ENCODE results near the gene KIRREL1.
A peak's percentile ranks its signal among the peaks of the same experiment; 100 is the strongest.

KIRREL1 gene

GRCh38 chr1:158076441-158076840 is 83.0 kb downstream of the KIRREL1 start:
- no peak for DNase-seq (ENCODE audit: low spot score)

DNA sequence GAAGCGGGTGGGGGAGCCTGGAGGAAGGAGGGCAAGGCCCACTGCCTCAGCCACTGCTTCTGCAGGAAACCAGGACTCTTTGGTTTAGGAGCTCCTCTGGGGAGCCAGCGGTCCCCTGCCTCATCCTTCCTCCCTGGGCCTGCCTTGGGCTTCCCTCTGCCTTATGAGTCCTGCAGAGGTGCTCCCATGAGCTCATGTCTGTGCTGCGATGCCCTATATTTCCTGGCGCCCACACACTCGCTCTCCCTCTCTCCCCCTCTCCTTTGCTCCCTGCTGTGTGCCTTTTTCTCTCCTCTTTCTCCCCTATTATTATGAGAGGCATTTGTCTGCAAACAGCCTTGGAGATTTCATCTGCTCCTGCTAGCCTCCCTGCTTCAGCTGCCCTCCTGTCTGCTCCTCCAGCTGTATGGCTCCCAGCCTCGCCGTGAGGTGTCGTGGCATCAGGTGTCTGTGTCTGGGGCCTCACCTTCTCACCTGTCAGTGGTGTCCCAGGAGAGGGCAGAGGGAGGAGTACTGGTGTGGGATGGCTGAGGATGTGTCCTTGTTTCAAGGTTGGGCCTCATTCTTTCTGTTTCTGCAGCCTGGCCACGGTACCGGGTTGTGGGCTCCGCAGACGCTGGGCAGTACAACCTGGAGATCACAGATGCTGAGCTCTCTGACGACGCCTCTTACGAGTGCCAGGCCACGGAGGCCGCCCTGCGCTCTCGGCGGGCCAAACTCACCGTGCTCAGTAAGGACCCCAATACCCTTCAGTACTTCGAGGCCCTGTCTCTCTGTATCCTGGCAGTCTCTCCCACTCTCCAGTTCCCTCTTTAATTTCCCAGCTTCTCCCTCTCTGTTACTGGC is 84.2 kb downstream of the KIRREL1 start:
- DNase-seq (ENCODE audit: low spot score) = no peak

- no peak for DNase-seq (ENCODE audit: low spot score)
These were observed 85.2 kb downstream of the KIRREL1 start for GRCh38 chr1:158078569-158079080.

- DNase-seq (ENCODE audit: low spot score) = no peak
These were observed 86.6 kb downstream of the KIRREL1 start for GRCh38 chr1:158080066-158080465.

DNA sequence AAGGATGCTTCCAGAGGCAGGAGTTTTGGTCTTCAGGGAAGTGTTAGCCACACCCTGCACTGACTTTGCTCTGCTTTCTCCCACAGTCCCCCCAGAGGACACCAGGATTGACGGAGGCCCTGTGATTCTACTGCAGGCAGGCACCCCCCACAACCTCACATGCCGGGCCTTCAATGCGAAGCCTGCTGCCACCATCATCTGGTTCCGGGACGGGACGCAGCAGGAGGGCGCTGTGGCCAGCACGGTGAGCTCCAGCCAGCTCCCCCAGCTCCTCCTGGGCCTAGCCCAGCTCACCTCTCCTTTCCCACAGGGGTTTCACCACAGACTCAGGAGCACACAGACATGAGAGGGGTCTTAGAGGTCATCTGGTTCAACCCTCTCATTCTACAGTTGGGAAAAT is 90.9 kb downstream of the KIRREL1 start:
- no peak for DNase-seq (ENCODE audit: low spot score)

GRCh38 chr1:158084747-158085146 is 91.3 kb downstream of the KIRREL1 start:
- no peak for DNase-seq (ENCODE audit: low spot score)

DNA sequence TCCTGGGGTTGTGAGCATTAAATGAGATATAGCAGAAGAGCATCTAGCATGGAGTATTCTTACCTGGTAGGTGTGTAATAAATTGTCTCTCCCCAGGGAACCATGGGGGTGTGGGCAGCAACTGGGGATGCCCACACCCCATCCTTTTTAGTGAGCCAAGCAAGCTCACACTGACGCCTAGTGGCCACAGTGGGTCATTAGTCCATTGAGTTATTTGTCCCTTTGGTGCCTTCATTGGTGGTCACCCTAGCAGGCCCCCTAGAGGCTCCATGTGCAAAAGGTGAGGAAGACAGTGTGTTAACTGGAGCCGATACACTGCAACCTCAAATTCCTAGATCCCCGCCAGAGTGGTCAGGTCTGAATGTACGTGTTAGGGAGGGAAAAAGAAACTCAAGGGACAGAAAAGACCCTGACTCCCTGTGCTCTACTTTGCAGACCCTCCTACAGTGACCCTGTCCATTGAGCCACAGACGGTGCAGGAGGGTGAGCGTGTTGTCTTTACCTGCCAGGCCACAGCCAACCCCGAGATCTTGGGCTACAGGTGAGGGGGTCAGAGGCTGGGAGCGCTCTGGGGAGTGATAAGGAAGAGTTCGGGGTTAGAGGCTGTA is 94.0 kb downstream of the KIRREL1 start:
- DNase-seq (ENCODE audit: low spot score) = peak; percentile 85

DNA sequence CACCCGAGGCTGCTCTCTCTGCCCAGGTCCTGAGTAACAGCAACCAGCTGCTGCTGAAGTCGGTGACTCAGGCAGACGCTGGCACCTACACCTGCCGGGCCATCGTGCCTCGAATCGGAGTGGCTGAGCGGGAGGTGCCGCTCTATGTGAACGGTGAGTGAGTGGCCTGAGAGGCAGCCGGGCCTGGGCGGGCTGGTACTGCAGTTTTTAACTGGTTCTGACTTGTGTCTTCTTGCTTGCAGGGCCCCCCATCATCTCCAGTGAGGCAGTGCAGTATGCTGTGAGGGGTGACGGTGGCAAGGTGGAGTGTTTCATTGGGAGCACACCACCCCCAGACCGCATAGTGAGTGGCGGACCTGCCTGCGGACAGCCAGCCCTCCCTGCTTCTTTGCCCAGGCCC is 96.0 kb downstream of the KIRREL1 start:
- DNase-seq (ENCODE audit: low spot score) = no peak

DNA sequence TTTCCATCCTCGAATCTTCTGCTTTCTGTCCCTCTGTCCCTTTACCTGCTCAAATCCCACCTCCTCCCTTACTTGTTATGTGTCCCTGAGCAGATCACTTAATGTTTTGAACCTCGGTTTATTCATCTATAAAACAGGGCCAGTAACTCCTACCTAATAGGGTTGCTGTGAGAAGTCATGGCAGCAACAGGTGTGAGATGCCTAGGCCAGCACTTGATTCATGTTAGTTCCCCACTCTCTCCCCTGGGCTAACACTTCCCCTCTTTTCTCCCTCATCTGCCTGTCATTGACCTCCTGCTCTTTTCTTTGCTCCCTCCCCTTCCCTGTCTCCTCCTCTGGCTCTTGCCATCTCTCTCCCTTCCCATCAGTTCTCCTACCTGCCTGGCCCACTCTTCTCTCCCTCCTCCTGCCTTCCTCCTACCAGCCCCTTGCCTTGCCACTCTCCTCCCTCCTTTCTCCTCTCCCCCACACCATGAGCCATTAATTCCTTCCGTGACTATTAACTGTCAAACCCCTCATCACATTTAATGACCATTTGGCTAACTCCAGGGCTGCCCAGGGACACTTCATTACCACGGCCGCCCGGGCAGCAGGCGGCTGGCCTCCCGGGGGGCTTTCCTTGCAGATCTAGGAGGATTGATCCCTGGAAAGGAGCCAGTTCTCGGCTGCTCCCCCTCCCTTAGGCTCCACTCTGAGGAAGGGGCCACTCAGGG is 96.6 kb downstream of the KIRREL1 start:
- no peak for DNase-seq (ENCODE audit: low spot score)

DNA sequence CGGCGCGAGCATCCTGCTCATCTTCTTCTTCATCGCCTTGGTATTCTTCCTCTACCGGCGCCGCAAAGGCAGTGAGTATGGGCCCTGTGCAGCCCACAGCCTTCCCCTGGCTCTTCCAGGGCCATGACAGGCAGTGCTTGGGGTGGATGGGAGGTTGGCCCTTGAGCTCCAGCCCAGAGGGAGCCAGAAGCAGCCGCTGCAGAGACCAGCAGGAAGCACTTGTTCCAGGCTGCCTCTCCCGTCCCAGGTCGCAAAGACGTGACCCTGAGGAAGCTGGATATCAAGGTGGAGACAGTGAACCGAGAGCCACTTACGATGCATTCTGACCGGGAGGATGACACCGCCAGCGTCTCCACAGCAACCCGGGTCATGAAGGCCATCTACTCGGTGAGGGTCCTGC is 99.9 kb downstream of the KIRREL1 start:
- DNase-seq (ENCODE audit: low spot score) = no peak

GRCh38 chr1:158094571-158094970 is 101.1 kb downstream of the KIRREL1 start:
- DNase-seq (ENCODE audit: low spot score) = no peak

GRCh38 chr1:158095737-158096335 is 102.4 kb downstream of the KIRREL1 start:
- DNase-seq (ENCODE audit: low spot score) = peak; percentile 64

DNA sequence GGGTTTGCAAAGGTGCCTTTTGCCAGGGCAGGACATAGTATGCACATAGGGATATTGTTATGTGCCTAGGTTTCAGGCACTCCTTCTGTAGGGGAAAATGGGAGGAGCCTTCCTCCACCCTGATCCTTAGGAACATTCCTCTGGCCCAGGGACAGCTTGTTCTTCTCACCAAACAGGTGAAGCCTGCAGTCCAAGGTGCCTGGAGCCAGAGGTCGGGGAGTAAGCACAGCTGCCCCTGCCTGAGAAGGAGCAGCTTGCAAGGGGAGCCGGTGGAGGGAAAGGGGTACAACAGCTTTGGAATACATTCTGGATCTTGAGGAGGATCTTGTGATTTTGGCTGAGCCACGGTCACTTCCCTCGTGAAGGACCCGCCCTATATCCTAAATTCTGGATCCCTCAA is 104.8 kb downstream of the KIRREL1 start:
- no peak for DNase-seq (ENCODE audit: low spot score)

GRCh38 chr1:158099185-158099584 is 105.7 kb downstream of the KIRREL1 start:
- DNase-seq (ENCODE audit: low spot score) = no peak

DNA sequence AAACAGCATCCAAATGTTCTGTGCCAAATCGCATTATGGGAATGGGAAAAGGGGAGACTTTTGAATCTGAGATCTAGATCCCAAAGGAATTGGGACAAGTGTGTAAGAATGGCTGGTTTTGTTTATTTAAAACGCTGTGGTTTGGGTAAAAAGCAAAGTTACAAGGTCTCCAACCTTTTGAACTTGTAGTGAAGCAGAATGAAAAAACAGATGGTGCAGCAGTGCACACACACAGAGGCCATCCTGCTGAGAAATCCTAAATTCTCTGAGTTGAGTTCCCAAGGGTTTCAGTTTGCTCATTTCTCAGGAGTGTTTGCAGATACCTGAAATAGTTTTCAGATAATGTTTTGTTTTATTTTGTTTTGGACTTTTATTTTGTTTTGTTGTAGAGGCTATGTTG is 107.1 kb downstream of the KIRREL1 start:
- DNase-seq (ENCODE audit: low spot score) = no peak

DNA sequence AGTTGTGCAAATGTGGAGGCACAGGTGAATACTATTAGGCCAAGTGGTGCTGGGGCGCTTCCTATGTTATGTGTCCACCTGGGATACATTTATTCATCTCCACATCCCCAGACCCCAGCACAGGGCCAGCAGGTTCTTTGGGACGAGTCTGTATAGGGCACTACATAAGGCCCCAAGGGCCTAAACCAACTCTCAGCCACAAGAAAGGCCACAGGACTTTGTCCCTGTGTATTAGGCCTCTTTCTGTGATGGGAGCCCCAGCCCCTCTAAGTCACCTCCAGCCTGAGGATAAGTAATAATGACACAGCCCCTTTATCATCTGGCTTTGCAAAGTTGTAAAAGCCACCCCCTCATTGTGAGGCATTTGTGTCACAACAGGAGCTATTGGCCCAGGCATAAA is 108.0 kb downstream of the KIRREL1 start:
- DNase-seq (ENCODE audit: low spot score) = no peak

DNA sequence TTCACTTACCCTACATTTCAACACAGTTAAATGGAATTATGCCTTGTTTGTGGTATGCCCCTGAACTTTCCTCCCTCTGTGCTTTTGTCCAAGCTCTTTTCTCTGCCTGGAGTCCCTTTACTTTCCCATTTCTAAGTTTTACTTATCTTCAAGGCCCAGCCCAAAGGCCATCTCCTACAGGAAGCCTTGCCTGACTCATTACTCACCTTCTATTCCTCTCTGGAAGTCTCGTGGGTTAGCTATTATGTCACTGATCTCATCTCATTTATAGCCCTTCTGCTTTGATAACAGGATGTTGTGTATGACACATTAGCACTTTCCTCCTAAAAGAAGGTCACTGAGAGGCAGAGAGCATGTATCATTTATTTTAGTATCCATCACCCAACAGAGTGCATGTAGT is 108.5 kb downstream of the KIRREL1 start:
- DNase-seq (ENCODE audit: low spot score) = peak; percentile 45

DNA sequence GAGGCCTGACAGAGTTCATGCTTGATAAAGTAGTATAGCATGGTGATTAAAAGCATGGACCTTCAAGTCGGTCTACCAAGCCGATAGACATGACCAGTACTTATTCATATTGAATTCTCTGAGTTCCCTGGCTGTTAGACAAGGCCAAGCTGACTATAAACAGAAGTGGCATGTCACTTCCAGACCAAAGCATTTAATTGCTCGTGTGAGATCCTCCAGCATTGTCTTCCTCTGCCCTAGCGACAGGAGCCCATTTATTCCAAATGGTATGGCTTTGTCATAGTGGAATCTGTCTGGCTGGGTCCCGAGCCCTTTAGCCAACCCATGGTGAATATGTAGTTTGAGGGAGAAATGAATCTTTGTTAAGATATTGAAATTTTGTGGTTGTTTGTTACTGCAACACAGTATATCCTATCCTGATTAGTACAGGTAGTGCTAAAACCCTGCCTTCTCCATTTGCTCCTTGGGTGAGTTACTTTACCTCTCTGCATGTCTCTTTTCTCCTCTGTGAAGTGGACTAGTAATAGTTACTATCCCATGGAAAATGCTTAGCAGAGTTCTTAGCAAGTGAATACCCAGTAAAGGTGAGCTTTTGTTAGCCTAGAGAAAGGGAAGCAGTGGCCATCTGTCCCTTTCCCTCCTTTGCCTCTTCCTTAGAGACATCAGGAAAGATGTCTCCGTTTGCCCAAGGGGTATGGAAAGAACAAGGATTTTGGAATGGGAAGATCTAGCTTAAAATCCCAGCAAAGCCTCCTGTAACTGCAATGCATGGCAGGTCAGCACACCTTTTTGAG is 109.6 kb downstream of the KIRREL1 start:
- no peak for DNase-seq (ENCODE audit: low spot score)

GRCh38 chr1:158103861-158104522 is 110.5 kb downstream of the KIRREL1 start:
- DNase-seq (ENCODE audit: low spot score) = no peak

DNA sequence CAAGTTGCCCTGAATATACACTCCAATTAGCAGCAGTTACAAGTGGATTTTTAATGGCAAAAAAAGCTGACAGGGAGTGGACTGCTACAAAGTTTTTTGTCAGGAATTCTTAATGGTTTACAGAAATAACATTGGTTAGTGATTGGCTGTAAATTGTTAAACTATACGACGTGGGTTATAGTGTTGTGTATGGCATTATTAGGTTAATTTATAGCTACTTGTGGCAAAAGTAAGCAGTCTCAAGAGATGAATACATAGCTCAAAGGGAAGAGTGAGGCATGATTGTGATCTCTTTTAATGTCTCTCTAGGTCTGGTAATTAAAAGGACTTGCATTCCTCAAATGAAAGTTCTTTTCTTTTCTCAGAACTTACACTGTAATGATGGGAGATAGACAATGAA is 111.4 kb downstream of the KIRREL1 start:
- DNase-seq (ENCODE audit: low spot score) = no peak

Data from AG08396 (cell line).